LNCAP (cell line): ENCODE measurements around the gene SIX2.

ENCODE experiments used
- TF ChIP-seq, protein P1 (sequence below): fragments of 450-650 bp; IDR thresholded peaks from 2 replicates; pipeline ENCODE4 v1.5.1; 2017; ENCODE audit warnings: mild to moderate bottlenecking

Gene SIX2

DNA sequence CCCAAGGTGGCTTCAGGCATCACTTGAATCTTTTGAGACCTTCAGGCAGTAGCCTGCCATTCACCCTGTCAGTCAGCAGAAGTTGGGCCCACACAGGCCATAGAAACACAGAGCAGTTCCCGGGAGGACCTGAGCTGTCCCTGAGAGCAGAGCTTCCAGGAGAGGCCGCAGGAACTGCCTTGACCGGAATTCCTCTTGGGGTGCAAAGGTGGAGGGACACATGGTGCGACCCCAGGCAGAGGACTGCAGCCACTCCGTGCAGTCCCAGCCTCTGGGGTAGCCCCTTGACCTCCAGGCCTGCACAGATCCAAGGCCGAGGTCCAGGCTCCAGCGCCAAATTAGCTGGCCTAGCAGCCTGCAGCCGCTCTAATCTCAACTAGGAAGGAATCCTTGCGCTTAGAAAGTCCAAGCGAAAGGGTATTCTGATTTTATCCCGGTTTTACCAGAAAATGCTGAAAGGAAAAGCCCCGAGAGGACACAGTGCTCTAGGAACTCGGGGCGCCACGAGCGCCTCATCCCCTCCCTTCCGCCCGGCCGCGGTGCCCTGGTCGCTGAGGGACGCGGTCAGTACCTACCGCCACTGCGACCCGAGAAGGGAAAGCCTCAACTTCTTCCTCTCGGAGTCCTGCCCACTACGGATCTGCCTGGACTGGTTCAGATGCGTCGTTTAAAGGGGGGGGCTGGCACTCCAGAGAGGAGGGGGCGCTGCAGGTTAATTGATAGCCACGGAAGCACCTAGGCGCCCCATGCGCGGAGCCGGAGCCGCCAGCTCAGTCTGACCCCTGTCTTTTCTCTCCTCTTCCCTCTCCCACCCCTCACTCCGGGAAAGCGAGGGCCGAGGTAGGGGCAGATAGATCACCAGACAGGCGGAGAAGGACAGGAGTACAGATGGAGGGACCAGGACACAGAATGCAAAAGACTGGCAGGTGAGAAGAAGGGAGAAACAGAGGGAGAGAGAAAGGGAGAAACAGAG, 5.4 kb downstream of the SIX2 start:
- TF ChIP-seq, protein P1, sequence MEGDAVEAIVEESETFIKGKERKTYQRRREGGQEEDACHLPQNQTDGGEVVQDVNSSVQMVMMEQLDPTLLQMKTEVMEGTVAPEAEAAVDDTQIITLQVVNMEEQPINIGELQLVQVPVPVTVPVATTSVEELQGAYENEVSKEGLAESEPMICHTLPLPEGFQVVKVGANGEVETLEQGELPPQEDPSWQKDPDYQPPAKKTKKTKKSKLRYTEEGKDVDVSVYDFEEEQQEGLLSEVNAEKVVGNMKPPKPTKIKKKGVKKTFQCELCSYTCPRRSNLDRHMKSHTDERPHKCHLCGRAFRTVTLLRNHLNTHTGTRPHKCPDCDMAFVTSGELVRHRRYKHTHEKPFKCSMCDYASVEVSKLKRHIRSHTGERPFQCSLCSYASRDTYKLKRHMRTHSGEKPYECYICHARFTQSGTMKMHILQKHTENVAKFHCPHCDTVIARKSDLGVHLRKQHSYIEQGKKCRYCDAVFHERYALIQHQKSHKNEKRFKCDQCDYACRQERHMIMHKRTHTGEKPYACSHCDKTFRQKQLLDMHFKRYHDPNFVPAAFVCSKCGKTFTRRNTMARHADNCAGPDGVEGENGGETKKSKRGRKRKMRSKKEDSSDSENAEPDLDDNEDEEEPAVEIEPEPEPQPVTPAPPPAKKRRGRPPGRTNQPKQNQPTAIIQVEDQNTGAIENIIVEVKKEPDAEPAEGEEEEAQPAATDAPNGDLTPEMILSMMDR: no peak

DNA sequence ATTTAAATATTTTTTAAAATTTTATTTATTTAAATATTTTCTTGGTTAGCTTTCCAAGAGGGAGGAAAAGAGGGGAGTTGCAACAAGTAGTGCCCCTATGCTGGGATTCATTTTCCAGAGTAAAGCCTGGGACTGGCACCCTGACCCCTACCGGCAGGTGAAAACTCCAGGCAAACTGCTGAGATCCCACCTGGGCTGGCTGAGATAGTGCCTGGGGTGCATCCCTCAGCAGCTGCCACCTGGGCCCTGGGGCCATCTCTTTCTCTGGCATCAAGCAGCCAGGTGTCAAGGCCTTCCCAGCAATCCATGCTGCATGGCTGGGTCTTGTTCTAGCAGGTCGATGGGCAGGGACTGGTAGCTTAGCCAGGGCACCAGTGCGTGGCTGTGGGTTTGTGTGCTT, 6.6 kb downstream of the SIX2 start:
- TF ChIP-seq, protein P1: no peak

DNA sequence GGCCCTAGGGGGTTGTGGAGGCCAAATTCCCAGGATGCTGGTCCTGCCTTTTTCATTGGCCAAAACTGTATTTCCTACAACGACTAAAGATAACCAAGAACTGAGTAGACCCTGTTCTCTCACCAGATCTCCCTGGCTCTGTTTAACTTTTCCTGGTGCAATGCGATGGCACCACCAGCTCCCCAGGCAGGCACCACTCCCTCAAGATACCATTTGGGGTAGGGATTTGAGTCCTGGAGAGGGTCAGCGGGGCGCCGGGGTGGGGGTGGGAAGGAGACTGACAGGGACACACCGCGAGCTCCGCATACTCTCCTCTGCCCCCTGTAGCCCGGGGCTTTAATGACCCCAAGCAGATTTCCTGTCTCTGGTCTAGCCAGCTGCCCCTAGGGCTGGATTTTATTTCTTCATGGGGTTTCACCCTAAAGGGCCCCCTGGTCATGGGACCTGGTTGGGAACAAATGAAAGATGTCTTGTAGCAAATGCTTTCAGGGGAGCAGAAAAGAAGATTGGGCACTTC, 7.3 kb downstream of the SIX2 start:
- TF ChIP-seq, protein P1: no peak

DNA sequence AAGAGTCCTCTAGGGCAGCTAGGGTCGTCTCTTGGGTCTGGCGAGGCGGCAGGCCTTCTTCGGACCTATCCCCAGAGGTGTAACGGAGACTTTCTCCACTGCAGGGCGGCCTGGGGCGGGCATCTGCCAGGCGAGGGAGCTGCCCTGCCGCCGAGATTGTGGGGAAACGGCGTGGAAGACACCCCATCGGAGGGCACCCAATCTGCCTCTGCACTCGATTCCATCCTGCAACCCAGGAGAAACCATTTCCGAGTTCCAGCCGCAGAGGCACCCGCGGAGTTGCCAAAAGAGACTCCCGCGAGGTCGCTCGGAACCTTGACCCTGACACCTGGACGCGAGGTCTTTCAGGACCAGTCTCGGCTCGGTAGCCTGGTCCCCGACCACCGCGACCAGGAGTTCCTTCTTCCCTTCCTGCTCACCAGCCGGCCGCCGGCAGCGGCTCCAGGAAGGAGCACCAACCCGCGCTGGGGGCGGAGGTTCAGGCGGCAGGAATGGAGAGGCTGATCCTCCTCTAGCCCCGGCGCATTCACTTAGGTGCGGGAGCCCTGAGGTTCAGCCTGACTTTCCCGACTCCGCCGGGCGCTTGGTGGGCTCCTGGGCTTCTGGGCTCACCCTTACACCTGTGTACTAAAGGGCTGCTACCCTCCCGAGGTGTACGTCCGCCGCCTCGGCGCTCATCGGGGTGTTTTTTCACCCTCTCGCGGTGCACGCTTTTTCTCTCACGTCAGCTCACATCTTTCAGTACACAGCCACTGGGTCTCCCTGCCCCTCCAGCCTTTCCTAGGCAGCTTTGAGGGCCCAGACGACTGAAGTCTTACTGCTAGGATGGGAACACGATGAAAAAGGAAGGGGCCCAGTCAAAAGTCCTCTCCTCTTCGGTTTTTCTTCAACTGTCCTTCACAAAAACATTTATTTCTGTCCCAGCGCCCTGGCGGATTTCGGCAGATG, 8.1 kb downstream of the SIX2 start:
- TF ChIP-seq, protein P1: no peak

DNA sequence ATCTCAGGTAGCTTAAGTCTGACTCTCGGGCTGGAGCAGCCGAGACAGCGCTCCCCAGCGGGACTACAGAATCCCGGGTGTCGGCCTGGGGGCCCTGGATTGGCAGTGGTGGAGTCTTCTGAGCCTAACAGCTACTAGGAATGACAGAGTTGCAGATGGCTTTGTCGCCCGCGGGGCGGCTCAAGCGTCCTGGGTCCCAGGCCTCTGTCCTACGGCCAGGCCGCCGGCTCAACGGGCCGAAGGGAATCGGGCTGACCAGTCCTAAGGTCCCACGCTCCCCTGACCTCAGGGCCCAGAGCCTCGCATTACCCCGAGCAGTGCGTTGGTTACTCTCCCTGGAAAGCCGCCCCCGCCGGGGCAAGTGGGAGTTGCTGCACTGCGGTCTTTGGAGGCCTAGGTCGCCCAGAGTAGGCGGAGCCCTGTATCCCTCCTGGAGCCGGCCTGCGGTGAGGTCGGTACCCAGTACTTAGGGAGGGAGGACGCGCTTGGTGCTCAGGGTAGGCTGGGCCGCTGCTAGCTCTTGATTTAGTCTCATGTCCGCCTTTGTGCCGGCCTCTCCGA, 8.8 kb downstream of the SIX2 start:
- TF ChIP-seq, protein P1: no peak

DNA sequence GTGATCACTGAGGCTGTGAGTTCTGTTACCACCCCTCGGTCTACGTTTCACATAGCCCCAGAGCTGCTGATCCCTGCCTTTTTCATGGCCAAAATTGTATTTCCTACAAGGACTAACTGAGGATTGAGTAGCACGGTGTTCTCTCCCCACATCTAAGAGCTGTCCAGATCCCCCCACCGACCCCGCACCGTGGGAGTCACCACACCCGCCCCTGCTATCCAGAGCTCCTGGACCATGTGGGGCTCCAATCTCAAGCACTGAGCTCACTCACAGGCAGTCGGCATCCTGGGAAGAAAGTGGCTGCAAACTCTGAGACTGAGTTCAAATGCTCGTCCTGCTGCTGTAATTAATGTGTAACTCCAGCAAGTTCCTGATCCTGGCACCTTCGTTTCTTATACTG, 9.7 kb downstream of the SIX2 start:
- TF ChIP-seq, protein P1: no peak

DNA sequence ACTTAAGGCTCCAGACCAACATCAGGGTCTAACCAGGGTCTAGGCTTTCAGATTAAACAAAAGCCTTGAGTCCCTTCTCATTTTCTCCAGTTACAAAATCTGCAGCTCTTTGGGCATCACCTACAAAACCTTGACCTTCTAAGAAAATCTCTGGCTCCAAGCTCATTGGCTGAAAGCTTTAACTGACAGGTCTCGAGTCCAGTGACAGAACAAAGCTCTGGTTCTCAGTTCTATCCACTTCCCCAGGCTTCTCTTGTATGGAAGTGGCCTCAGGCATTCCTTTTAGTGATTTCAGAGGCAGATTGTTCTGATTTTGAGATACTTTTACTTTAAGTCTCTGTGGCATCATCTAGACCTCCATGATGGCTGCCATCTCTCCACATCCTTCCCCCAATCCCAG, 11.3 kb downstream of the SIX2 start:
- TF ChIP-seq, protein P1: no peak
